Raji (cell line): ENCODE results near the gene CDK19.

ENCODE experiments used
- POLR2A ChIP-seq: IDR thresholded peaks from 2 replicates; pipeline ENCODE4 v1.6.1; 2011; ENCODE audit warnings: low read depth, low read length, control low read depth; ENCODE audit not compliant: insufficient read depth

The CDK19 gene

DNA sequence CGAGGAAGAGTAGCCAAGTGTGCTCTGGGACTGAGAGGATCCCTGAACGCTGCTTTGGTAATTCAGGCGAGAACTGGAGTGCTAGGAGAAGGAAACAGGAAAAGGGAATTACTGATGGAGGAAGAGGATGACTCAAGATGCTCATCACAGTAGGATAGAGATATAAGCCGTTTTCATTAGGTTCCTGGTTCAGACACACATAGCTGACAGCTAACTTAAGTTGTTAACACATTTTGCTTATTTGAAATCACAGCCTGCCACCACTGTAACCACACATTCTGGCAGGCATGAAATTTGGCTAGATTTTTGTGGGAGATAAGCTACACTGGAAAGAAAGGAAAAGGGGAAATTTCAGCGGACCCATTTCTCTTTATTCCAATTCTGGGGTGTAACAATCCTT, 200.7 kb downstream of the CDK19 start:
- TF ChIP-seq POLR2A: no peak

GRCh38 chr6:110614106-110614505, 201.2 kb downstream of the CDK19 start:
- no peak for TF ChIP-seq POLR2A

GRCh38 chr6:110613356-110613755, 201.9 kb downstream of the CDK19 start:
- no peak for TF ChIP-seq POLR2A

- TF ChIP-seq POLR2A: no peak
These were observed 203.0 kb downstream of the CDK19 start for GRCh38 chr6:110612298-110612697.

GRCh38 chr6:110609101-110609500, 206.2 kb downstream of the CDK19 start:
- no peak for TF ChIP-seq POLR2A

GRCh38 chr6:110608151-110608550, 207.1 kb downstream of the CDK19 start:
- no peak for TF ChIP-seq POLR2A

DNA sequence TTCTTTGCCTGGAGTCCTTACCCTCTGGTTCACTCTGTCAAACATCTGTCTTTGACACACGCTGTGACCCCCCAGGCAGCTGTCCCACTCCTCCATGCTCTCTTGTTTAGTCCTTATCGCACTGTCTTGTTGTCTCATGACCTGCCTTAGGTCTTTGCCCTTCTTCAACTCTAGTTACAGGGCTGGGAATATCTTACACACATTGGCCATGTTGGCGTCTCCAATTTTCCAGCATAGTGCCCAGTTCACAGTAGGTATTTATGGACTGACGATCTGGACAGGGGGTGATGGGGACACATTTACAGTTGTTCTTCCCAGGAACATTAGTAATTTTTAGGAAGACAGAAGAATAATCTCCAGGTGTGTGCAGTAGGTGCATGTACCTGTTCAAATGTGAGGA, 209.1 kb downstream of the CDK19 start:
- no peak for TF ChIP-seq POLR2A

DNA sequence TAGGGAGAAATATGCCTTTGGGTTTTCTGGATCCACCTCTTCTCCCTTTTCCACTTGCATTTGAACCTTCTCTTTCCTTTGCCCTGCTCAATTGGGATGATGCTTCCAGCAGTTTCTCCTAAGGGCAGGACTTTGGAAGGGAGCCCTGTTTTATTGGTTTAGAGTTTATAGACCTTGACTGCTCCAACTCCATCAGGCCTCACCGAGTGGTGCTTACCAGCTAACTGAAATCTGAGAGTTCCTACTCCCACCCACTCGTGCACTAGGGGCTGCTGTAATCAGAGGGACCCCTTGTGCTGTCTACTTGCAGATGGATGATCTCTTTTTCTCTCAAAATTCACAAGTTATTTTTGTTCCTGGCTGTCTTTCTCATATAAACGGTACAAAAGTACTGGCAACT, 217.5 kb downstream of the CDK19 start:
- TF ChIP-seq POLR2A: no peak

- TF ChIP-seq POLR2A: no peak
These were observed 218.9 kb downstream of the CDK19 start for GRCh38 chr6:110596354-110596753.

DNA sequence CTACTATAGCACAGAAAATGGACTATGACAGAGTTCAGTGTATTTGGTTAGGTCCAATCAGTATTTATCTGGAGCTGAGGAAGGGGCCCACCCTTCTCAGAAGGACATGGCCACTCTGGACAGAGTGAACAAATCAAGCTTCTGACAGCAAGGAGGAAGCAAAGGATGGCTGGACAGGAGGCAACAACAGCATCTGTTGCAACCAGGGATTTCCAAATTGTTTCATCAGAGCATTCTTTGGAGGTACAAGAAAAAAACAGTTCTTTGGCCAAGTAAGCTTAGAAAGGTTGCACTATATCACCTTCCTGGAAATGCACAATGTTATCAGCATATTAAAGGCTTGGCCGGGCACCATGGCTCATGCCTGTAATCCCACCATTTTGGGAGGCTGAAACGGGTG, 220.2 kb downstream of the CDK19 start:
- no peak for TF ChIP-seq POLR2A

DNA sequence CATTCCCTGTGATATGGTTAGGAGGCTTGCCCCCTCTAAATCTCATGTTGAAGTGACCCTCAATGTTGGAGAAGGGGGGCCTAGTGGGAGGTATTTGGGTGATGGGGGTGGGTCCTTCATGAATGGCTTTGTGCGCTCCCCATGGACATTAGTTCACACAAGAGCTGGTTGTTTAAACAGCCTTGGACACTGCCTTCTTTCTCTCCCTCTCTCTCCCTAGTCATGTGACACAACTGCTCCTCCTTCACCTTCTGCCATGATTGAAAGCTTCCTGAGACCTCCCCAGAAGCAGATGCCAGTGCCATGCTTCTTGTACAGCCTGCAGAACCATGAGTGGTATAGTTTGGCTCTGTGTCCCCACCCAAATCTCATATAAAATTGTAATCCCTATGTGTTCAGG, 221.6 kb downstream of the CDK19 start:
- TF ChIP-seq POLR2A: no peak

DNA sequence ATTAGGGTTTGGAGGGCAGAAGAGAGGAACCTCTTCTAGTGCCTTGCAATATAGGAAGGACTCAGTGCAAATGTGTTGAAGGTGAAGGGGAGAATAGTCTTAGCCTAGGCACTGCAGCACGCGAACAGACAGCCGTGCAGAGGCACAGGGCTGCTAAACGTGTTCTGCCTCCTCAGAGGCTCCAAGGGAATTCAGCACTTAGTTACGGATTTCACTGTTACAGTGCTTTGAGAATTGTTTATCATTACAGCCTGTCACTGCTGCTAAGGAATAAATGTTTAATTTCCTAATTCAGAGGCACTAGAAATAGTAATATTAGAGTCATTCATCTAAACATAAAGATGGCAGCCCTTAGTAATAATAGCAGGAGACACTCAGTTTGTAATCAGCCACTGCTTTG, 222.5 kb downstream of the CDK19 start:
- TF ChIP-seq POLR2A: no peak

- TF ChIP-seq POLR2A: no peak
These were observed 224.4 kb downstream of the CDK19 start for GRCh38 chr6:110590821-110591351.

GRCh38 chr6:110589865-110590513, 225.3 kb downstream of the CDK19 start:
- no peak for TF ChIP-seq POLR2A

DNA sequence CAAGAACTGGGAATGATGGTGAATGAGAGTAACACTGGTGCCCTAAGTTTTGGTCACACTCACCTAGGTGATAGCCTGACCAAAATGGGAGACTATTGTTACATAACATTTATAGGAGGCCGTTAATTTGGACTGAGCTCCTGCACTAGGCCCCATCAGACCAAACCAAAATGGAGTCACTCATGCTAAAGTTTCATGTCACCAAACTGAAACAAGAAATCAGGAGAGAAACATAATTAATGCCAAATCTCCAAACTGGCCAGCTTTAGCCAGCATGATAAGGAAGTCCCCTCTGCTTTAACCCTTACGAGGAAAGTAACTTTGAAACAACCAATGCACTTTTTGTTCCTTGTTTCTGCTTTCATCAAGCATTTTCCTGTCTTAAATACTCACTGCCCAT, 227.9 kb downstream of the CDK19 start:
- no peak for TF ChIP-seq POLR2A

GRCh38 chr6:110581679-110582078, 233.6 kb downstream of the CDK19 start:
- TF ChIP-seq POLR2A: no peak

- no peak for TF ChIP-seq POLR2A
These were observed 239.3 kb downstream of the CDK19 start for GRCh38 chr6:110575925-110576463.

DNA sequence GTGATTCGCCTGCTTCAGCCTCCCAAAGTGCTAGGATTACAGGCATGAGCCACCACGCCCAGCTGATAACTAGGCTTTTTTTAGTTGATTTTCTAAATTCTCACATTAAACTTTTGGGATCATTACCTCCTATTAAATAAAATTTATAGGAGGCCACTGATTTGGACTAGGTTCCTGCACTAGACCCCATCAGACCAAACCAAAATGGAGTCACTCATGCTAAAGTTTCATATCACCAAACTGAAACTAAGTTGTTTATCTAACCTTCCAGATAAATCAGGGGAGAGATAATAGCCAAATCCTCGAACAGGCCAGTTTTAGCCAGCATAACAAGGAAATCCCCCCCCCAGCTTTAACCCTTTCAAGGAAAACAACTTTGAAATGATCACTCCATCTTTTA, 240.5 kb downstream of the CDK19 start:
- no peak for TF ChIP-seq POLR2A

GRCh38 chr6:110573537-110573936, 241.7 kb downstream of the CDK19 start:
- TF ChIP-seq POLR2A: no peak
